Measurements from ENCODE around the gene CRYBG1. TPM values are rescaled to one million over a fixed set of nuclear protein-coding genes. Genes with fewer than 3 reads are reported as not detected.

The CRYBG1 gene
- total and polyA plus RNA-seq, 2 donors (not counting 1 experiment from before 2014, with no cell fraction given) = 9.6 to 47.0 TPM

GRCh38 chr6:106369739-106370138 lies 9.2 kb downstream of the CRYBG1 start:
- Histone ChIP-seq H3K36me3 (replicated peaks in 1 of 2; ENCODE audit: control extremely low read depth in 1 of 2, control insufficient read depth in 1 of 2, extremely low read depth in 1 of 2, insufficient read depth in 2 of 2, low read length in 1 of 2) (no peaks in the 10 kb centered on the region), H3K79me2 (ENCODE audit: control insufficient read depth, insufficient read depth, low read length) (no peaks in the 10 kb centered on the region), H3K9me3 (ENCODE audit: control extremely low read depth in 1 of 3, control insufficient read depth in 2 of 3, insufficient read depth in 1 of 3, low read length in 2 of 3) (no peaks in the 10 kb centered on the region), H4K20me1 (ENCODE audit: control insufficient read depth, insufficient read depth, low read length, poor library complexity, severe bottlenecking) (no peaks in the 10 kb centered on the region), H3K4me2 (replicated peaks; ENCODE audit: low read depth, low read length, poor library complexity, severe bottlenecking) (no peak overlapping the region), H3K27ac (ENCODE audit: low read length in 2 of 2) (no peak overlapping the region), H3K9ac (ENCODE audit: low read length) (no peak overlapping the region), H3K4me1 (ENCODE audit: control insufficient read depth in 2 of 2, insufficient read depth in 2 of 2, low read length in 2 of 2) (no peaks in the 10 kb centered on the region), H3K27me3 (replicated peaks in 1 of 4; ENCODE audit: control extremely low read depth in 1 of 4, control insufficient read depth in 3 of 4, insufficient read depth in 4 of 4, low read length in 3 of 4) (peaks cover 0 to 3% (median 0%) of the 10 kb centered on the region in 4 experiments), H3K4me3 (ENCODE audit: control extremely low read depth in 1 of 5, extremely low read depth in 1 of 5, insufficient read depth in 1 of 5, low read depth in 2 of 5, low read length in 4 of 5) (no peak overlapping the region), H2AFZ (ENCODE audit: insufficient read depth, low read depth, low read length, poor library complexity, severe bottlenecking) (no peak overlapping the region)
- intact Hi-C loops (cut with micrococcal nuclease) = no loop called here
- CTCF ChIA-PET = interaction anchor here (4.1 kb wide), 1 partner anchor 9 kb away, joined by 15 read pairs; the partner anchor contains the start of gene CRYBG1
- TF ChIP-seq EZH2 (IDR thresholded peaks at IDR 0.05; ENCODE audit: borderline replicate concordance, insufficient read depth, low read depth, low read length, poor library complexity, severe bottlenecking) (no peak), CTCF (IDR thresholded peaks at IDR 0.05) (no peak)
- no peak overlapping the region for H3K27ac Mint-ChIP-seq
- DNase-seq = no peak
- H3K27me3 Mint-ChIP-seq = peaks cover 8% of the 10 kb centered on the region
- H3K4me1 Mint-ChIP-seq = no peaks in the 10 kb centered on the region
- no peak overlapping the region for H3K4me3 Mint-ChIP-seq
- no CpG with 5 or more reads among the region's 2 CpGs for WGBS (ENCODE audit: insufficient coverage)
- POLR2A ChIA-PET = no interaction called here
- no peak for ATAC-seq (ENCODE audit: low read depth)
- H3K9me3 Mint-ChIP-seq (ENCODE audit: insufficient read depth) = no peaks in the 10 kb centered on the region

- ATAC-seq (ENCODE audit: low read depth) (no peak), DNase-seq (no peak)
- no peaks in the 10 kb centered on the region for H3K36me3 ChIP-seq (replicated peaks in 1 of 2; ENCODE audit: control extremely low read depth in 1 of 2, control insufficient read depth in 1 of 2, extremely low read depth in 1 of 2, insufficient read depth in 2 of 2, low read length in 1 of 2)
- intact Hi-C loops (cut with micrococcal nuclease) = no loop called here
- no peak overlapping the region for H3K4me2 ChIP-seq (replicated peaks; ENCODE audit: low read depth, low read length, poor library complexity, severe bottlenecking)
- H3K9ac ChIP-seq (ENCODE audit: low read length) = no peak overlapping the region
- no peak overlapping the region for H3K4me3 ChIP-seq (ENCODE audit: control extremely low read depth in 1 of 5, extremely low read depth in 1 of 5, insufficient read depth in 1 of 5, low read depth in 2 of 5, low read length in 4 of 5)
- POLR2A ChIA-PET = no interaction called here
- CTCF ChIA-PET = interaction anchor here (4.1 kb wide), 1 partner anchor 10 kb away, joined by 15 read pairs; the partner anchor contains the start of gene CRYBG1
- no peaks in the 10 kb centered on the region for H4K20me1 ChIP-seq (ENCODE audit: control insufficient read depth, insufficient read depth, low read length, poor library complexity, severe bottlenecking)
- no peaks in the 10 kb centered on the region for H3K79me2 ChIP-seq (ENCODE audit: control insufficient read depth, insufficient read depth, low read length)
- H3K9me3 ChIP-seq (ENCODE audit: control extremely low read depth in 1 of 3, control insufficient read depth in 2 of 3, insufficient read depth in 1 of 3, low read length in 2 of 3) = no peaks in the 10 kb centered on the region
- Mint-ChIP-seq H3K4me1 (no peaks in the 10 kb centered on the region), H3K9me3 (ENCODE audit: insufficient read depth) (no peaks in the 10 kb centered on the region), H3K27me3 (peaks cover 11% of the 10 kb centered on the region), H3K27ac (no peak overlapping the region), H3K4me3 (no peak overlapping the region)
- 100% methylated on average over 1 of the region's 1 CpG for WGBS (ENCODE audit: insufficient coverage)
- peaks cover 0 to 3% (median 0%) of the 10 kb centered on the region in 4 experiments for H3K27me3 ChIP-seq (replicated peaks in 1 of 4; ENCODE audit: control extremely low read depth in 1 of 4, control insufficient read depth in 3 of 4, insufficient read depth in 4 of 4, low read length in 3 of 4)
- H2AFZ ChIP-seq (ENCODE audit: insufficient read depth, low read depth, low read length, poor library complexity, severe bottlenecking) = no peak overlapping the region
- TF ChIP-seq EZH2 (IDR thresholded peaks at IDR 0.05; ENCODE audit: borderline replicate concordance, insufficient read depth, low read depth, low read length, poor library complexity, severe bottlenecking) (no peak), CTCF (IDR thresholded peaks at IDR 0.05) (no peak)
- no peak overlapping the region for H3K27ac ChIP-seq (ENCODE audit: low read length in 2 of 2)
- no peaks in the 10 kb centered on the region for H3K4me1 ChIP-seq (ENCODE audit: control insufficient read depth in 2 of 2, insufficient read depth in 2 of 2, low read length in 2 of 2)
These were observed 10.1 kb downstream of the CRYBG1 start for GRCh38 chr6:106370639-106371038.

Measured in B cell (primary cell).